IMR-90 (cell line): ENCODE data around the gene GALR2.

Experiments
- CEBPB ChIP-seq: IDR thresholded peaks from 2 replicates; pipeline ENCODE4 v1.6.1; 2012; ENCODE audit warnings: low read depth, low read length, improper control_type of control experiment
- CHD1 ChIP-seq: IDR thresholded peaks from 2 replicates; pipeline ENCODE4 v1.6.1; 2012; ENCODE audit warnings: low read depth, low read length, improper control_type of control experiment
- FOS ChIP-seq: fragments of 150-350 bp; IDR thresholded peaks from 2 replicates; pipeline ENCODE4 v1.6.1; 2016; ENCODE audit warnings: low read depth, low read length
- MAFK ChIP-seq: IDR thresholded peaks from 2 replicates; pipeline ENCODE4 v1.6.1; 2012; ENCODE audit warnings: low read depth, low read length, improper control_type of control experiment
- MXI1 ChIP-seq: IDR thresholded peaks from 2 replicates; pipeline ENCODE4 v1.6.1; 2012; ENCODE audit warnings: low read depth, mild to moderate bottlenecking, low read length, moderate library complexity, borderline replicate concordance
- POLR2A ChIP-seq: IDR thresholded peaks from 2 replicates; pipeline ENCODE4 v1.6.1; 2012; ENCODE audit warnings: mild to moderate bottlenecking, low read depth, low read length
- RAD21 ChIP-seq: IDR thresholded peaks from 2 replicates; pipeline ENCODE4 v1.6.1; 2012; ENCODE audit warnings: low read length, improper control_type of control experiment
- RCOR1 ChIP-seq: IDR thresholded peaks from 2 replicates; pipeline ENCODE4 v1.6.1; 2012; ENCODE audit warnings: mild to moderate bottlenecking, low read length, improper control_type of control experiment; ENCODE audit not compliant: insufficient replicate concordance
- SMC3 ChIP-seq: fragments of 150-350 bp; IDR thresholded peaks from 2 replicates; pipeline ENCODE4 v1.6.1; 2016; ENCODE audit warnings: low read depth, mild to moderate bottlenecking, antibody characterized with exemption, low read length, moderate library complexity
- TF ChIP-seq, protein P1 (sequence below): conservative IDR thresholded peaks from 2 replicates; pipeline ENCODE4 v1.5.1; 2012; ENCODE audit warnings: mild to moderate bottlenecking, low read depth, low read length, improper control_type of control experiment
- TF ChIP-seq, protein P2 (sequence below): fragments of 150-350 bp; IDR thresholded peaks from 2 replicates; pipeline ENCODE4 v1.6.1; 2017; ENCODE audit warnings: mild to moderate bottlenecking, antibody characterized with exemption, low read length, low read depth

- TF ChIP-seq, protein P1, sequence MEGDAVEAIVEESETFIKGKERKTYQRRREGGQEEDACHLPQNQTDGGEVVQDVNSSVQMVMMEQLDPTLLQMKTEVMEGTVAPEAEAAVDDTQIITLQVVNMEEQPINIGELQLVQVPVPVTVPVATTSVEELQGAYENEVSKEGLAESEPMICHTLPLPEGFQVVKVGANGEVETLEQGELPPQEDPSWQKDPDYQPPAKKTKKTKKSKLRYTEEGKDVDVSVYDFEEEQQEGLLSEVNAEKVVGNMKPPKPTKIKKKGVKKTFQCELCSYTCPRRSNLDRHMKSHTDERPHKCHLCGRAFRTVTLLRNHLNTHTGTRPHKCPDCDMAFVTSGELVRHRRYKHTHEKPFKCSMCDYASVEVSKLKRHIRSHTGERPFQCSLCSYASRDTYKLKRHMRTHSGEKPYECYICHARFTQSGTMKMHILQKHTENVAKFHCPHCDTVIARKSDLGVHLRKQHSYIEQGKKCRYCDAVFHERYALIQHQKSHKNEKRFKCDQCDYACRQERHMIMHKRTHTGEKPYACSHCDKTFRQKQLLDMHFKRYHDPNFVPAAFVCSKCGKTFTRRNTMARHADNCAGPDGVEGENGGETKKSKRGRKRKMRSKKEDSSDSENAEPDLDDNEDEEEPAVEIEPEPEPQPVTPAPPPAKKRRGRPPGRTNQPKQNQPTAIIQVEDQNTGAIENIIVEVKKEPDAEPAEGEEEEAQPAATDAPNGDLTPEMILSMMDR, result no peak
- no peak for TF ChIP-seq POLR2A
- TF ChIP-seq CEBPB, result no peak
- TF ChIP-seq, protein P2, sequence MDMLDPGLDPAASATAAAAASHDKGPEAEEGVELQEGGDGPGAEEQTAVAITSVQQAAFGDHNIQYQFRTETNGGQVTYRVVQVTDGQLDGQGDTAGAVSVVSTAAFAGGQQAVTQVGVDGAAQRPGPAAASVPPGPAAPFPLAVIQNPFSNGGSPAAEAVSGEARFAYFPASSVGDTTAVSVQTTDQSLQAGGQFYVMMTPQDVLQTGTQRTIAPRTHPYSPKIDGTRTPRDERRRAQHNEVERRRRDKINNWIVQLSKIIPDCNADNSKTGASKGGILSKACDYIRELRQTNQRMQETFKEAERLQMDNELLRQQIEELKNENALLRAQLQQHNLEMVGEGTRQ, result no peak
- no peak for TF ChIP-seq RCOR1
- TF ChIP-seq FOS, result no peak
- TF ChIP-seq RAD21, result no peak
- no peak for TF ChIP-seq CHD1
- no peak for TF ChIP-seq SMC3
- no peak for TF ChIP-seq MAFK
- TF ChIP-seq MXI1, result no peak; the same call in 1 of the 2 replicates
Observed at GRCh38 chr17:76071531-76072147, 2.9 kb upstream of the GALR2 start.
